HG02759 (cell line): Measurements from ENCODE around the gene TBX4.
"Not testable (repeated sequence)": the region's sequence is repeated elsewhere in the genome, so short reads cannot be mapped to it uniquely, and the experiment has no call there.

Experiments used
- ATAC-seq: cut with Tn5 transposase; IDR thresholded peaks from one replicate; pipeline ENCODE4 v1.9.1; 2021; ENCODE audit warnings: mild to moderate bottlenecking, moderate library complexity; ENCODE audit not compliant: unreplicated experiment

The TBX4 gene

DNA sequence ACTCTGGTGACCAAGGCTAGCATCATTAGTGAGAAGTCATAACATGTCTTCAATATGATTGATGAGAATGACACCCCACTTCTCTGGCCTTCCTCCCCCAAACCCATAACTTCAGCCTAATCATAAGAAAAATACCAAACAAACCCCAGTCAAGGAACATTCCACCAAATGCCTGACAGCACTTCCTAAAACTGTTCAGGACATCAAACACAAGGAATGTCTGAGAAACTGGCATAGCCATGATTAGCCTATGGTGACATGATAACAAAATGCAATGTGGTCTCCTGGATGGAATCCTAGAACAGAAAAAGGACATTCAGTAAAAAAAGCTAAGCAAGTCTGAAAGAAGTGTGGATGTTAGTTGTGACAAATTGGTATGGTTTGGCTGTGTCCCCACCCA lies 24.7 kb upstream of the TBX4 start:
- no peak for ATAC-seq

DNA sequence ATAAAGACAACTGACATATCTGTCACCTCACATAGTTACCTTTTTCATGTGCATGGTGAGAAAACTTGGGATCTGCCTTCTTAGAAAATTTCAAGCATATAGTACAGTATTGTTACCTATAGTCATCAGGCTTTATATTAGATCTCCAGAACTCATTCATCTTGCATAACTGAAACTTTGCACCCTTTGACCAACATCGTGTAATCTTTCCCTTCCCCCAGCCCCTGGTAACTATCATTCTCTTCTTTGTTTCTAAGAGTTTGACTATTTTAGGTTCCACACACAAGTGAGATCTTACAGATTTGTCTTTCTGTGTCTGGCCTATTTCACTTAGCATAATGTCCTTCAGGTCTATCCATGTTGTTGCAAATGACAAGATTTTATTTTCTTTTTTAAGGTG lies 22.9 kb upstream of the TBX4 start:
- ATAC-seq, result no peak

DNA sequence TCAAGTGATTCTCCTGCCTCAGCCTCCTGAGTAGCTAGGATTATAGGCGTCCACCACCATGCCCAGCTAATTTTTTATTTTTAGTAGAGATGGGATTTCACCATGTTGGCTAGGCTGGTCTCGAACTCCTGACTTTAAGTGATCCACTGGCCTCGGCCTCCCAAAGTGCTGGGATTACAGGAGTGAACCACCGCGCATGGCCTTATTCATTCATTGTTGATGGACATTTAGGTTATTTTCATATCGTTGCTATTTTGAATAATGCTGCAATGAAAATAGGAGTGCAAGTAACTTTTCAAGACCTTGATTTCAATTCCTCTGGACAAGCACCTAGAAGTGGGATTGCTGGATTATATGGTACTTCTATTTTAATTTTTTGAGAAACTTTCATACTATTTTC lies 22.4 kb upstream of the TBX4 start:
- ATAC-seq, result not testable (repeated sequence)

DNA sequence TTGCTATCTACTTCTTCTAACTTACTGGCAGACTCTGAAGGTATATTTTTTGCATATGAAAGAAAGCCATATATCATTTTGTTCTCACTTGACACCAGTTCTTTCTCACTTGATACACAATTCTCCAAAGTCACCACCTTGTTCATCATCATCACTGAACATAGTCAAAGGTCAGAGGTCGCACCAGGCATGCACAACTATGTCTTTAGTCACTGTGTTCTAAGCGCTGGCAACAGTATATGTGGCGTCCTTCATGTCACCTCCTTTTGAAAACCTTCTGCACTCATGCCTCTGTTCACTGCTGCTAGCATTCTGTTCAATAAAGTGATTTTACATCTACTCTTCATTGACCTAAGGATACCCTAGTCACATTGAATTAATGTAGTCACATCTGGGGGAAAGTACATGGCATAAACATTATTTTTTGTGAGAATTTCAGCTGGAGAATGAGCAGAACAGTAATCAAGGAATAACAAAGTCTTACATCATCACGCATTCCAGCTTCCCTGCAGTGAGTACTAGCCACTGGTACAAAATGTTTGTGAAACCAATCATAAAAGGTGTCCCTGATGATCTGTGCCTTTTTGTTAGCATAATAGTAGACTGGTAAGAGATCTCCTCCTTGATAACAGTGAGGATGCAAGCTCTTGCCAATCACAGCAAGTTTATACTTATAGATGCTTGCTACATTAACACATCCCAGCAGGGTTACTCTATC lies 20.5 kb upstream of the TBX4 start:
- ATAC-seq, result no peak

DNA sequence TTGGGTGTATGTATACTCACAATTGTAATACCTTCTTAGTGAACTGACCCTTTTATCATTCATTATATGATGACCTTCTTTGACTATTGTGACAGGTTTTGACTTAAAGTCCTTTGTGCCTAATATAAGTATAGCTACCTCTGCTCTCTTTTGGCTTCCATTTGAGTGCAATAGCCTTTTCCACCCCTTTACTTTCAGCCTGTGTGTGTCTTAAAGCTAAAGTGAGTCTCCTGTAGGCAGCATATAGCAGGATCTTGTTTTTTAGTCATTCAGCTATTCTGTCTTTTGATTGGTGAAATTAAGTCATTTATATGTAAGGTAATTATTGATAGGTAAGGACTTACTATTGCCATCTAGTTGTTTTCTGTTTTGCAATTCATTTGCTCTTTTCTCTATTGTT lies 15.9 kb upstream of the TBX4 start:
- ATAC-seq, result no peak

DNA sequence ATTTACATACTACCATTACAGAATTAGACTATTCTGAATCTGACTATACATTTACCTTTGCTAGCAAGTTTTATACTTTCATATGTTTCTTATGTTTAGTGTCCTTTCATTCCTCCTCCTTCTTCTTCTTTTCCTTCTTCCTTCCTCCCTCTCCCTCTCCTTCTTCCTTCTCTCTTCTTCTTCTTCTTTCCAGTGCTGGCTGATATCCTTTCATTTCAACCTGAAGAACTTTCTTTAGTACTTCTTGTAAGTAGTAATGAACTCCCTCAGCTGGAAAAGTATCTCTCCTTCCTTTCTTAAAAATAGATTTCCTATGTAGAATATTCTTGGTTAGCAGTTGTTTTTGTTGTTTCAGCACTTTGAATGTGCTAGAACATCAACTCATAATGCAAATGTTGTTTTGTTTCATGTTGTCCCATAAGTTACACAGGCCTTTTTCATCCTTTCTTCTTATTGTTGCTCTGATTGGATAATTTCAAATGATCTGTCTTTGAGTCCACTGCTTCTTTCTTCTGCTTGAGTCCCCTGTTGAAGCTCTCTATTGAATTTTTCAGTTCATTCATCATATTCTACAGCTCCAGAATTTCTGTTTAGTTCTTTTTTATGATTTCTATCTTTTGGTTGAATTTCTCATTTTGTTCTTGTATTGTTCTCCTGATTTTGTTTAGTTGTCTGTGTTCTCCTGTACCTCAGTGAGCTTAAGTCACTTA lies 15.1 kb upstream of the TBX4 start:
- no peak for ATAC-seq

DNA sequence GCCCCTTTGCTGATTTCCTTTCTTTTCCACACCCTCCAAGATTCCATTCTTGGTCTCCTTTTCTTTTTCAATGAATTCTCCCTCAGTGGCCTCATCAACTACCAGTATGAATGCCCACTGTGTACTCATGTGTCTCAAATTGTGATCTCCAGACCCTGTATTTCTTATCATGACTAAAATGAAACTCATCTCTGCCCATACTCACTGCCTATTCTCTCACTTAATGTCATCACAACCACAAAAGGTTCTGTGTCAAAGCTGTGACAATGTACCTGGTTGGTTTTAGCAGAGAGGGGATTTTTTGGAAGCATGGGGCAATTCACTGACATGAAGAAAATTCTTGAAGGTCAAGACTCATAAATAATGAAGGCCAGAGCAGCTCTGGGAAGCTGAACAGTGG lies 11.5 kb upstream of the TBX4 start:
- peak; percentile 53 for ATAC-seq

DNA sequence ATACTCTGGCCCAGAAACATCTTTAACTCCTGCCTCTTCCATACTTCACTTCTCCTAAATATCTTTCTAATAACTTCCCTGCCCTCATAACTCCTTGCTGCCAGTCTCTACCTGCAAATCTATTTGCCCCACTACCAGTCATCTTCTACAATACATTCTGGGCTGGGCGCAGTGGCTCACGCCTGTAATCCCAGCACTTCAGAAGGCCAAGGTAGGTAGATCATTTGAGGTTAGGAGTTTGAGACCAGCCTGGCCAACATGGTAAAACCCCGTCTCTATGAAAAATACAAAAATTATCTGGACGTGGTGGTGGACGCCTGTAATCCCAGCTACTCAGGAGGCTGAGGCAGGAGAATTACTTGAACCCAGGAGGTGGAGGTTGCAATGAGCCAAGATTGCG lies 10.7 kb upstream of the TBX4 start:
- ATAC-seq, result not testable (repeated sequence)

DNA sequence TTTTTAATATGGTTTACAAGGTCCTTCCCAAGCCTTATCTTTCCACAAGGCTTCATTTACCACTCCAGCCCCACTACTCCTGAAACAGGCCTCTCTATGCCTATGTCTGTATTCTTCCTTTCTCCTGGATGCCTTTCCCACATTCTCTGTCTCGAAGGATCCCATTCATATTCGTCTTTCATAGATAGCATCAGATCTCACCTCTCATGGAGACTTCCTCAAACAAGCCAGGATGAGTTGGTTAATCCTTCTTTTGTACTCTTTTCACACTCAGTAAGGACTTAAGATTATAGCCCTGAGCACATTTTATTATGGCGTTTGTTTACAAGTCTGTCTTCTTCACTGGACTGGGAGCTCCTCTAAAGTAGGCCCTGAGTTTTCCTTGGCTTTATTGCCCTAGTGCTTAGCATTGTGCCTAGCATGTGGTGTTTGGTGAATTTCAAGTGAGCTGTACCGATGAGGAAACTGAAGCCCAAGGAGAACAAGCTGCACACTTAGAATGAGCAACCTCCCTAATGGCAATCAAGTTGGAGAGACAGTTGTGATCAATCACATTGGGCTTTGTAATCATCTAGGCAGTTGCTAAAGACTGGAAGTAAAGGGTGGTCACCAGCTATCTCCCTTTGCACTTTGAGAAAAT lies 10.0 kb upstream of the TBX4 start:
- ATAC-seq, result no peak

DNA sequence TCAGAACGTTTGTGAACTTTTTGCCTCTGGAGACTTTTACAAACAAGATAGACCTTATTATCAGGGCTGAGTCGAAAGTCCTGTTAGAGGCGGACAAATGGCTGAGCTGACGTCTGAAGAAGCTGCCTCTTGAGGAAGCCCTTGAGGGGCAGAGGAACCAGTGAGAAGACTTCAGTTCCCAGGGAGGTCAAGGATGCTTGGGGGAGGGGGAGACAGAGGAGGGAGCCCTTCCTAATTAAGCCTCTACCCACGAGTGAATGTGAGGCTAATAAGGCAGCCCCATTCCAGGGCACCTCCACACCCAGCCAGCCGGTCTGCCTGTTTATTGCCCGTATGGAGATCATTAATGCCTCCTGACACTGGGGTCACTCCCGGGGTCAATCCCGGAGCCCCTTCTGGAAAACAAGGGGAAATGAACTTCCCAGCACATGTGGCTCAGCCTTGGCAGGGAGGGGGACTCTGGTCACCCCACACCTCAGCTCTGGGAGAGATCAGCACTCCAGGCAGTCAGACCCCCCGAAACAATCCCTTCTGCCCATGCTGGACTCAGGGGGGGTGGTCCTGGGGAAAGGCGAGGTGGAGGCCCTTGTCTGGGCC lies 9.2 kb upstream of the TBX4 start:
- ATAC-seq, result no peak

DNA sequence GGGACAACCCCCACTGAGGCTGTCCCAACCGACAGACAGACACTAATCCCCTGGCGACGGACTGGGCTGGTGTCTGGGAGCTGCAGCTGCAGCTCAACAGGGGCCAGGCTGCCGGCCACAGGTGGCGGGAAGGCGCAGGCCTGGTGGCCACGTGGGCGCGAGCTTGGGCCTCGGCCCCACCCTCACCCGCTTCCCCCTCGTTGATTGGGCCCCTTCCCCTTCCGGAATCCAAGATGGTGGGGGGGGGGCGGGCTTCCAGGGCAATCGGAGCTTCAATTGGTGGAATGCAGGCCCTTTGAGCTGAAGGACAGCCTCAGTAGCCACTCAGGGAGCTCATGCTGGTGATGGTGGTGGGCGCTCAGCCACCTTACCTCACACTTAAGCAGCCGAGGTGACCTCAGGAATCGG lies 8.7 kb upstream of the TBX4 start:
- no peak for ATAC-seq

DNA sequence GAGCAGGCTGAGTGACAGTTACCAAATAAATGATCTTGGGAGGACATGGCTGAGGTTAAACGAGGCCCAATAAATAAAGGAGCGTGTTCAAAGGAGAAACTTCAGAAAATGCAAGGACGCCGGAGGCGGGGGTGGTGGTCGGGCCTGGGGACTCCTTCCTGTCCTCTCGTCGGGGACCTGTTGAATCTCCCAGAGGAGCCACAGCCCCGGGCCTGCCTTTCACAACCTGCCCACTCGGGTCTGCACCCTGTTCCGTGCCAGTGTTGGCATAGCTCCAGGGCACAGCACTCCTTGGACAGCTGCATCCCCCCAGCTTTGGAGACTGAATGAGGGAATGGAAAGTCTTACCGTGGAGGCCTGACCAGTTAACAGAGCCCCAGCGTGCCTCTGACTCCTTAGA lies 8.1 kb upstream of the TBX4 start:
- ATAC-seq, result no peak

DNA sequence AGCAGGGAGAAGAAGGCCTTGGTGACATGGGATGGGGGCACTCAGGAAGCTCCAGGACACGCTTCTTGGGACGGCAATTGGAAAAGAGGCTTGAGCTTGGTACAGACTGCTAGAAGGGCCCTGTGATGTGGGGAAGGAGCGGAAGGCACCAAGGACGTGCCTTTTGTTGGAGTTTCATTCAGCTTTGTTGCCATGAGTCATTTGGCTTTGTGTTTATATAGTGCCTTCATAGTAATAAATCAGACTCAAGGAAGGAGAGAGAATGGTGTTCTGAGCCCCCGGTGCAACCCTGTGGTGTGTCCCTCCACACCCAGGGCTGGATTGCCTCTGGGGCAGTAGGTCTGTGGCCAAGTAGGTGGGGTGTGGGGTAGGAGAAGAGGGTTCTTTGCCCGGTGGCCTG lies 7.4 kb upstream of the TBX4 start:
- ATAC-seq, result no peak

DNA sequence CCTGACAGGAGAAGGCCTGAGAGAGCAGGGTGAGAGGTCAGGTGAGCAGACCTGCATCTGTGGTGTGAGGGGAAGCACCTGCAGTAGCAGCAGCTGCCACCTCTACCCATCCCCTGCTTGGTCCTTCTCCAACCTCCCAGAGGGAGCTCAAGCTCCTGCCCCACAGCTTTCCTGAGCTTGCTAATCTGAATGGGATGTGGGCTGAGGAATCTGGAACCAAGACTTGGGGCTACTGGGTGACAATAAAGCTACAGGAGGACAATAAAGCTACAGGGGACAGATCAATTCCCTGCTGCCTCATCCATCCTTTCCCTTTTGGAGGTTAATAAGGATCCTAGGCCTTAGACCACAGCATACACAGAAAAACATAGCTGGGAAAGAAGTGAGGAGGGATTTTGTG lies 4.9 kb upstream of the TBX4 start:
- ATAC-seq, result no peak

DNA sequence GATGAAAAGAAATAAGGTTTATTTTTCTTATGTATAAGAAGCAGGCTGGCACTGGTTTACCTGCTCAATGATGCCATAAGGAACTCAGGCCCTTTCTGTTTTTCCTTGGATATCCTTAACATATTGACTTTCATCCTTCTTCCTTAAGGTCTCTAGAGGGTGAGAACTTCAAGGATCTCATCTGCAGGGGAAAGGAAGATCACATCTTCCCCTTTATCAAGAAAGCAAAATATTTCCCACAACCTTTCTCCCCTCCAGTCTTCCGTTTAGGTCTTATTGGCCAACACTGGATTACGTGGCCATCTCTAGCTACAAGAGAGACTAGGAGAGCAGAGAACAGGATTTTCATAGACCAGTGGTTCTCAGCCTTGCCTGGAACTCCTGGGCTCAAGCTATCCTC lies 4.2 kb upstream of the TBX4 start:
- ATAC-seq, result no peak

DNA sequence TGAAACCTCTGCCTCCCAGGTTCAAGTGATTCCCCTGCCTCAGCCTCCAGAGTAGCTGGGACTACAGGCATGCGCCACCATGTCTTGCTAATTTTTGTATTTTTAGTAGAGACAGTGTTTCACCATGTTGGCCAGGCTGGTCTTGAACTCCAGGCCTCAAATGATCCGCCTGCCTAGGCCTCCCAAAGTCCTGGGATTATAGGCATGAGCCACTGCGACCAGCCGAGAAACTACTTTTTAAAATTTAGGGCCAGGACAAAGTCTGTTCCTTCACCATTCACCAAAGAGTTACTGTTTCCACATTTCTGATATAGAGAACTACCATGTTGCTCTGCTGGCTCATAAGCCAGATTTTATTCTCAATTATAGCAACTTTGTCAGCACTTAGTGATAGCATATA lies 3.1 kb upstream of the TBX4 start:
- ATAC-seq, result not testable (repeated sequence)

DNA sequence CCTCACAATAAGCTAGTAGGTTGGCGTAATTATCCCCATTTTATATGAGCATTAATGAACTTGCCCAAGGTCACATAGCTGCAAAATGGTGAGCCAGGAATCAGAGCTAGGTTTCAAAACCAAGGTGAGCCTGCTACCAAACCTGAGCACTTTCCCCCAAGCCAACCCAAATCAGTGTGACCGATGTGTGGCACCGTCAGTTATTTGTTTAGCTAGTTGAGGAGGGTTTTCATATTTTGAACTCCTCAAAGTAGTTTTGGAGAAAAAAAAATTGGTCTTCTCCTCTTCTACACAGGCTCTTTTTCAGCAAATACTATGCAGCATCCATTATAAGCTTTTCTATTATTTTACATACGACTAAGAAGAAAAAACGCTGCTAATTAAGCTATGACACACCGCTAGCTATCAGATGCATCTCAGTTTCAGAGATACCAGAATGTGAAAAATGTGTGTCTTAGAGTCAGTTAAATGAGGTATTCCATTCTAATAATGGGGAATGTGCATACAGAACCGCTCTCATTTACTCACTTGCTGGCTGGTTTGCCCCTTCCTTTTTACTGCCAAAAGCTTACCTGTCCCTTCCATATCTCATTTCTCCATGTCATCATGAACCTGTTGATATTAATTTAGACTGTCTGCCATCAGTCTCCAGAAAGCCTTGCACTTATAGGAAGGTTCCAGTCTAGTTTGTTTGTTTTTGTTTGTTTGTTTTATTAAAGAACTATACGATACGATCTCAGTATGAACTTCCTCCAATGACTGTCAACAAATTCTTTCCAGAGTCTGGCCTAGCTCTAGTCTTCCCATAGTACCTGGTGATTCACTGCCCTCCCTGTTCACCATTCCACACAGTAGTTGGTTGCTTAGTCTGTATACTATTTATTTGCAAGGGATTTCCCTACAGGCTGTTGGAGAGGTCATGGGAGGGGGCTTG lies 2.2 kb upstream of the TBX4 start:
- ATAC-seq, result no peak

DNA sequence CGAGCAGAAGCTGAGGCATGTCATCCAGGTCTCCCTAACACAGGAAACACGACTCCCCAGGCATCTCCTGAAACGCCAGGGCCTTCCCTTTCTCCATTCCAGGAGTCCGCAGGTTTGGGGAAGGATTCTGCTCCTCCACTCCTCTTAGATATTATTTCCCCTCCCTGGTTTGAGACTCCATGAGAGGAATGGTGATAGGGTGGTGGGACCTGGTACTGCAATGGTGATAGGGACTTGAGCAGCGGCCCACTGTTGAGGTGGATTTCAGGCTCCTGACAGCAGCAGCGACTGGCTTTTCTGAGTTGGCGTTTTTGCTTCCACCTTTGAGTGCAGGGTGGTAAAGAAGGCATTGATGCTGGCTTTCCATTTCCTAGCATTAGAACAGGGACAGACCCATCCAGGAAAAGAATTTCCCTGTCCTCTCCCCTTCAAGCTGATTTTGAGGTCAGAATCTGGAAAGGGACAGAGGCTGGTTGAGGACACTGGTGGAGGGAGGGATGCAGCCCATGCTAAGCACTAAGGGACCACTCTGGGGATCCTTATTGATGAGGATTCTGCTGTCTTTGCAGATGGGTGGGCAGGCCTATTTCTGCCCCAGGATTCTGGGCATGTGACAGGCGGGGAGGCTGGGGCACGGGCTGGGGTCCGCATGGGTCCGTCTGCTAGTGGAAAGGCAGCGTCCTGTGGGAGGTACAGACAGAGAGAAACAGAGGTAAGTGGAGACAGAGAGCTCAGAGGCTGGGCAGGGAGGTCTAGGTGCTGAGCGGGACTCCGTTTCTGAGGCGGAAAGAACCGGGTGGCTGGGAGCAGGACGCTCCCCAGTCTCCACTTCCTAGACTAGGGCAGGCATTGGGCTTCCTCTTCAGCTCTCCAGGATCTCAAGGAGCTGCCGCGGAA lies 1.3 kb upstream of the TBX4 start:
- ATAC-seq, result no peak

DNA sequence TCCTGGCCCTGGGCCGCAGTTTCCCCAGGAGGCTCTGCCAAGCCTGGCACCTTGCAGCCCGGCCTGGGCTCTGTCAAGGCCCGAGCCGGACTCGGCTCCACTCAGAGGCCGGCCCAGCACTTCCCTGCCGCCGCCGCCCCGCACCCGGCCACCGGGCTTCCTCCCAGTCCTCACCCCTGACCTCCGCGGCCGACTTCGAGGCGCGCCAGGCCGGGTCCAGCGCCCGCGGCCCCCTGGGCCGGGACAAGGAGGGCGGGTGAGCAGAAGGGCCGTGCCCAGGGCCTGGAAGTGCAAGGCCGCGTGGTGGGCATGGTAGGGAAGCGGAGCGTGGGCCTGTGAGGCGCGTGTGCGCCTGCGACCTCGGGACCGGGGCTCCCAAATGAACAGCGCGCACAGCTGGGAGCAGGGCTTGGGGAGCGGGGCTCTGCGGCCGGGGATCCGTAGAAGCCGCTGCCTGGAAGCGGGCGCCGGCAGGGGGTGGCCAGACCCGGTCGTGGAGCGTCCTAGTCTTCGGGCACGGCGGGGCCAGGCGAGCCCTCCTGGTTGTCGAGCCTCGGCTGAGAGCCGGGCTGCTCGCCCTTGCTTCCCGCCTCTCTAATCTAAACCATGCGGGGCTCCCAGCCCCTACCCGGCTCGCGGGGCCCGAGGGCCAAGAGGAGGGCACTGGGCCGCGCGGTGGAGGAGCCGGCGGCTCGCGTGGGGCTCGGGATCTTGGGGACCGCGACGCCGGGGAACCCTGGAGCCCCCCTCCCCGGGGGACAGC lies 503 bp upstream of the TBX4 start:
- no peak for ATAC-seq
